Activated T-cell treated with anti-CD3 and anti-CD28 coated beads, Interleukin-2, amount 50 U/mL, for 24 hours (primary cell): ENCODE data around the gene CLEC2D.
"Not testable (repeated sequence)": the region's sequence is repeated elsewhere in the genome, so short reads cannot be mapped to it uniquely, and the experiment has no call there.

Experiments used
- DNase-seq: peaks from one replicate; pipeline ENCODE4 v3.0.0-alpha.2; 2020
- H3K27ac Mint-ChIP-seq: 2 replicates; pipeline ENCODE4 v1.8.0; 2020; ENCODE audit warnings: mild to moderate bottlenecking, mixed read lengths
- H3K27me3 Mint-ChIP-seq: 2 replicates; pipeline ENCODE4 v1.8.0; 2020; ENCODE audit warnings: mixed read lengths
- H3K36me3 Mint-ChIP-seq: 2 replicates; pipeline ENCODE4 v1.8.0; 2020; ENCODE audit warnings: low read depth, mixed read lengths
- H3K4me1 Mint-ChIP-seq: 2 replicates; pipeline ENCODE4 v1.8.0; 2020; ENCODE audit warnings: low read depth, mixed read lengths
- H3K4me3 Mint-ChIP-seq: 2 replicates; pipeline ENCODE4 v1.8.0; 2020; ENCODE audit warnings: mild to moderate bottlenecking, moderate library complexity, mixed read lengths
- H3K9me3 Mint-ChIP-seq: 2 replicates; pipeline ENCODE4 v1.8.0; 2020; ENCODE audit warnings: mixed read lengths

CLEC2D gene

DNA sequence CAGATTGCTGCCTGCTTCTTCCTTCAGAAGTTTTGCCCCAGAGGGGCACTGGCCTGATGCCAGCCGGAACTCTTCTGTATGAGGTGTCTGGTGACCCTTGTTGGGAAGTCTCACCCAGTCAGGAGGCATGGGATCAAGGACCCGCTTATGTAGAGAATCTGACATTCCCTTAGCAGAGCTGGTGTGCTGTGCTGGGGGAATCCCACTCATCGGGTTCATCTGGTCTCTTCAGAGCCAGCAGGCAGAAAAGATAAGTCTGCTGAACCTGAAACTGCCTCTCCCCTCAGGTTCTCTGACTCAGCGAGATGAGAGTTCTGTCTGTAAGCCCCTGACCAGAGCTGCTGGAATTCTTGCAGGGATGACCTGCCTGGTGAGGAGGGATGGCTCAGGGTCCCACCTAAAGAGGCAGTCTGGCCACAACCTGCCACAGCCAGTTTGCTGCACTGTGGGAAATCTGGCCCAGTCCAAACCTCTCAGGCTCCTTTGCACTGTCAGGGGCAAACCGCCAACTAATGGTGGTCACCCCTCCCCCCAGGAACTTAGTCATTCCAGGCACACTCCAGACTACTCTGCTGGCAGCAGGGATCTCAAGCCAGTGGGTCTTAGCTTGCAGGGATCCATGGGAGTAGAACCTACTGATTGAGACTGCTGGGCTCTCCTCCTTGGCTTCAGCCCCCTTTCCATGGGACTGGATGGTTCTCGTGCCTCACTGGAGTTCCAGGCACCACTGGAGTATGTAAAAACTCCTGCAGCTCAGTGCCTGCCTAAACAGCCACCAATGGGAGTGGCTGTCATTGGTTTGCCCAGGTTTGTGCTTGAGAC is 4.1 kb downstream of the CLEC2D start:
- Mint-ChIP-seq H3K27ac (peak overlapping the region; percentile 97), H3K4me1 (peaks cover 59% of the 10 kb centered on the region), H3K27me3 (no peaks in the 10 kb centered on the region), H3K36me3 (peaks cover 98% of the 10 kb centered on the region), H3K9me3 (no peaks in the 10 kb centered on the region), H3K4me3 (peak overlapping the region; percentile 87)
- DNase-seq = peak; percentile 85

DNA sequence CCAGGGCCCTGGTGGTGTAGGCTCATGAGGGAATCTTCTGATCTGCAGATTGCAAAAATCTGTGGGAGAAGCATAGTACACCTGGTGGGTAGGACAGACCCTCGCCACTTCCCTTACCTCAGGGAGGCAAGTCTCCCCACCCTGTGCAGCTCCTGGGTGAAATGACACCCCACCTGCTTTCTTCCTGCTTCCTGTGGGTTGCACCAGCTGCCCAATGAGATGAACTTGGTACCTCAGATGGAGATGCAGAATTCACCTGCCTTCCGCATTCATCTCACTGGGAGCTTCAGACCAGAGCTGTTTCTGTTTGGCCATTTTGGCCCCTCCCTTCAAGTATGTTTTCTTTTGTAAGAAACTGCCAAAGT is 4.7 kb downstream of the CLEC2D start:
- peaks cover 98% of the 10 kb centered on the region for H3K36me3 Mint-ChIP-seq
- peak; percentile 69 for DNase-seq
- H3K9me3 Mint-ChIP-seq = no peaks in the 10 kb centered on the region
- peak overlapping the region; percentile 87 for H3K4me3 Mint-ChIP-seq
- peak overlapping the region; percentile 97 for H3K27ac Mint-ChIP-seq
- H3K27me3 Mint-ChIP-seq = no peaks in the 10 kb centered on the region
- H3K4me1 Mint-ChIP-seq = peaks cover 59% of the 10 kb centered on the region

DNA sequence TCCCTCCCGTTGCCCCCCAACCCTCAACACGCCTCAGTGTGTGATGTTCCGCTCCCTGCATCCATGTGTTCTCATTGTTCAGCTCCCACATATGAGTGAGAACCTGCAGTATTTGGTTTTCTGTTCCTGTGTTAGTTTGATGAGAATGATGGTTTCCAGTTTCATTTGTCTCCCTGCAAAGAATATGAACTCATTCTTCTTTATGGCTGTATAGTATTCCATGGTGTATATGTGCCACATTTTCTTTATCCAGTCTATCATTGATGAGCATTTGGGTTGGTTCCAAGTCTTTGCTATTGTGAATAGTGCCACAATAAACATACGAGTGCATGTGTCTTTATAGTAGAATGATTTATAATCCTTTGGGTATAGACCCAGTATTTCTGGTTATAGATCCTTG is 13.0 kb downstream of the CLEC2D start:
- Mint-ChIP-seq H3K36me3 (peaks cover 98% of the 10 kb centered on the region), H3K4me3 (peak overlapping the region; percentile 30), H3K9me3 (peaks cover 27% of the 10 kb centered on the region), H3K4me1 (peaks cover 82% of the 10 kb centered on the region), H3K27ac (peak overlapping the region; percentile 74)
- not testable (repeated sequence) for DNase-seq, H3K27me3 Mint-ChIP-seq

DNA sequence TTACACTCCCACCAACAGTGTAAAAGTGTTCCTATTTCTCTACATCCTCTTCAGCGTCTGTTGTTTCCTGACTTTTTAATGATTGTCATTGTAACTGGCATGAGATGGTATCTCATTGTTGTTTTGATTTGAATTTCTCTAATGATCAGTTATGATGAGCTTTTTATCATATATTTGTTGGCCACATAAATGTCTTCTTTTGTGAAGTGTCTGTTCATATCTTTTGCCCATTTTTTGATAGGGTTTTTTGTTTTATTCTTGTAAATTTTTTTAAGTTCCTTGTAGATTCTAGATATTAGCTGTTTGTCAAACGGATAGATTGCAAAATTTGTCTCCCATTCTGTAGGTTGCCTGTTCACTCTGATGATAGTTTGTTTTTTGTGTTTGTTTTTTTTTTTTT is 13.4 kb downstream of the CLEC2D start:
- Mint-ChIP-seq H3K27ac (peak overlapping the region; percentile 74), H3K36me3 (peaks cover 97% of the 10 kb centered on the region), H3K9me3 (peaks cover 27% of the 10 kb centered on the region), H3K4me3 (peak overlapping the region; percentile 30), H3K4me1 (peaks cover 82% of the 10 kb centered on the region)
- DNase-seq, H3K27me3 Mint-ChIP-seq: not testable (repeated sequence)

DNA sequence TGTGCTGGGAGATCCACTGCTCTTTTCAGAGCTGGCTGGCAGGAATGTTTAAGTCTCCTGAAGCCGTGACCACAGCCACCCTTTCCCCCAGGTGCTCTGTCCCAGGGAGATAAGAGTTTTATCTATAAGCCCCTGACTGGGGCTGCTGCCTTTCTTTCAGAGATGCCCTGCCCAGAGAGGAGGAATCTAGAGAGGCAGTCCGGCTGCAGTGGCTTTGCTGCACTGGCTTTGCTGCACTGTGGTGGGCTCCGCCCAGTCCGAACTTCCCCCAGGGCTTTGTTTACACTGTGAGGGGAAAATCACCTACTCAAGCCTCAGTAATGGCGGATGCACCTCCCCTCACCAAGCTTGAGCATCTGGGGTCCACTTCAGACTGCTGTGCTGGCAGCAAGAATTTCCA is 15.9 kb downstream of the CLEC2D start:
- Mint-ChIP-seq H3K9me3 (peaks cover 31% of the 10 kb centered on the region), H3K4me1 (peaks cover 78% of the 10 kb centered on the region), H3K4me3 (peak overlapping the region; percentile 18), H3K36me3 (peaks cover 97% of the 10 kb centered on the region), H3K27ac (peak overlapping the region; percentile 88)
- not testable (repeated sequence) for H3K27me3 Mint-ChIP-seq
- peak; percentile 34 for DNase-seq

DNA sequence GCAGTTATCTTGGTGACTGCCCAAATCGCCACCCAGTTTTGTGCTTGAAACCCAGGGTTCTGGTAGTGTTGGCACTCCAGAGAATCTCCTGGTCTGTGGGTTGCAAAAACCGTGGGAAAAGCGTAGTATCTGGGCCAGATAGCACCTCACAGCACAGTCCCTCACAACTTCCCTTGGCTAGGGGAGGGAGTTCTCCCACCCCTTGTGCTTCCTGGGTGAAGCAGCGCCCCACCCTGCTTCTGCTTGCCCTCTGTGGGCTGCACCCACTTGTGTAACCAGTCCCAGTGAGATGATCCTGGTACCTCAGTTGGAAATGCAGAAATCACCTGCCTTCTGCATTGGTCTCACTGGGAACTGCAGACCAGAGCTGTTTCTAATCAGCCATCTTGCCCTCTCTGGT is 16.4 kb downstream of the CLEC2D start:
- H3K9me3 Mint-ChIP-seq = peaks cover 30% of the 10 kb centered on the region
- no peaks in the 10 kb centered on the region for H3K27me3 Mint-ChIP-seq
- peak overlapping the region; percentile 18 for H3K4me3 Mint-ChIP-seq
- peak overlapping the region; percentile 88 for H3K27ac Mint-ChIP-seq
- peaks cover 74% of the 10 kb centered on the region for H3K4me1 Mint-ChIP-seq
- DNase-seq = no peak
- peaks cover 97% of the 10 kb centered on the region for H3K36me3 Mint-ChIP-seq

DNA sequence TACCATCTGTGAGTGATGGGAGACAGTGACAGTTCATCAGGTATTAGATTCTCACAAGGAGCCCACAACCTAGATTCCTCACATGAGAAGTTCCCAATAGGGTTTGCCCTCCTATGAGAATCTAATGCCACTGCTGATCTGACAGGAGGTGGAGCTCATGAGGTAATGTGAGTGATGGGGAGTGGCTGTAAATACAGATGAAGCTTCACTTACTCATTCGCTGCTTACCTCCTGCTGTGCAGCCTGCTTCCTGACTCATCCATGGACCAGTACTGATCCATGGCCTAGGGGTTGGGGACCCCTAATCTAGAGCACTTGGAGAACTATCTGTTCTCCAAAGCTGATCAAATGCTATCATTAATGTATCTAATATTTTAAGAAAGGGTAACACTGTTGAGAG is 17.7 kb downstream of the CLEC2D start:
- H3K9me3 Mint-ChIP-seq = peaks cover 30% of the 10 kb centered on the region

DNA sequence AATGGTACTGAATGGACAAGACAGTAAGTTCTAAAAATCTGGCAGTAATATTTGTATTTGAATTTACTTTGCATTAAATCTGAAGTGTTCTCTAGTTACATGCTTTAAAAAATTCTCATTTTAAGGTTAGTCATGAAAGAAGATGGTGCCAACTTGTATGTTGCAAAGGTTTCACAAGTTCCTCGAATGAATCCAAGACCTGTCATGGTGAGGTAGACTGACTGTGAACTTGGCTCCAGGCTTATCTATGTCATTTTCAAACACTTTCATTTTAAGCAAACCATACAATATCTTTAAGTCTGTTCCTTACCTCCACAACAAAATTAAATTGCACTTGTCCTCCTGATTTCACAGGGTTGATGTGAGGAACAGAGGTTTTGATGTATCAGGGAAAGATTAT is 23.4 kb downstream of the CLEC2D start:
- Mint-ChIP-seq H3K4me1 (peaks cover 47% of the 10 kb centered on the region), H3K27ac (peak overlapping the region; percentile 57), H3K36me3 (peaks cover 96% of the 10 kb centered on the region), H3K4me3 (no peak overlapping the region), H3K9me3 (peaks cover 61% of the 10 kb centered on the region), H3K27me3 (no peaks in the 10 kb centered on the region)
- no peak for DNase-seq

More for the DNA sequence above, 17.7 kb downstream of the CLEC2D start:
- Mint-ChIP-seq H3K27me3 (no peaks in the 10 kb centered on the region), H3K4me3 (no peak overlapping the region), H3K4me1 (peaks cover 68% of the 10 kb centered on the region), H3K27ac (peak overlapping the region; percentile 71), H3K36me3 (peaks cover 96% of the 10 kb centered on the region)
- peak; percentile 32 for DNase-seq

DNA sequence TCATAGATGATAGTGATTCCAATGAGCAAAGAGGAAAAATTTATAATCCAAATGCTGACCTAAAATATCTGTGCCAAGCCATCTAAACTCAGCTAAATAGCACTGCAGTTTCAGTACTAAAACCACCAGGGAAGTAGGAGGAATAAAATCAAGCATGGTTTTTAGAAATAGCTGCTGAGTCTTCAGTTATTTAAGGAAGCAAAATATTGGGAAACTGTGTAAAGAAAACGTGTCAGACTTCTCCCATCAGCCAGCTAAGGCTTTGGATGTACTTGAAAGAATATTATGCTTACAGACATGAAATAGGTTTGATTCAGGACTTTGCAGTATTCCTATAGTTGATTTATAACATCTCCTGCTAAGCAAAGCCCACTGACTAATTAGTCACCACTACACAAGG is 24.7 kb downstream of the CLEC2D start:
- peaks cover 62% of the 10 kb centered on the region for H3K9me3 Mint-ChIP-seq
- no peak overlapping the region for H3K4me3 Mint-ChIP-seq
- peaks cover 50% of the 10 kb centered on the region for H3K4me1 Mint-ChIP-seq
- H3K27me3 Mint-ChIP-seq = no peaks in the 10 kb centered on the region
- no peak for DNase-seq
- no peak overlapping the region for H3K27ac Mint-ChIP-seq
- H3K36me3 Mint-ChIP-seq = peaks cover 87% of the 10 kb centered on the region

DNA sequence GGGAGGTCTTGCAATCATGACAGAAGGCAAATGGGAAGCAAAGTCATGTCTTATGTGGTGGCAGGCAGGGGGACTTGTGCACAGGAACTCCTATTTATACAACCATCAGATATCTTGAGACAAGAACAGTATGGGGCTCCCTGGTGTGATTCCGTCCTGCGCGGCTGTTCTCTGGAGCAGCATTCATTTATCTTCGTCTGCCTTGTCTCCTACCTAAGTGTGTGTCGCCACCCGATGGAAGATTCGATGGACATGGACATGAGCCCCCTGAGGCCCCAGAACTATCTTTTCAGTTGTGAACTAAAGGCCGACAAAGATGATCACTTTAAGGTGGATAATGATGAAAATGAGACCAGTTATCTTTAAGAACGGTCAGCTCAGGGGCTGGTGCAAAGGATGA is 25.6 kb downstream of the CLEC2D start:
- not testable (repeated sequence) for H3K27me3 Mint-ChIP-seq, DNase-seq, H3K4me3 Mint-ChIP-seq
- H3K36me3 Mint-ChIP-seq = peaks cover 78% of the 10 kb centered on the region
- peaks cover 56% of the 10 kb centered on the region for H3K9me3 Mint-ChIP-seq
- peaks cover 52% of the 10 kb centered on the region for H3K4me1 Mint-ChIP-seq
- peak overlapping the region; percentile 83 for H3K27ac Mint-ChIP-seq

DNA sequence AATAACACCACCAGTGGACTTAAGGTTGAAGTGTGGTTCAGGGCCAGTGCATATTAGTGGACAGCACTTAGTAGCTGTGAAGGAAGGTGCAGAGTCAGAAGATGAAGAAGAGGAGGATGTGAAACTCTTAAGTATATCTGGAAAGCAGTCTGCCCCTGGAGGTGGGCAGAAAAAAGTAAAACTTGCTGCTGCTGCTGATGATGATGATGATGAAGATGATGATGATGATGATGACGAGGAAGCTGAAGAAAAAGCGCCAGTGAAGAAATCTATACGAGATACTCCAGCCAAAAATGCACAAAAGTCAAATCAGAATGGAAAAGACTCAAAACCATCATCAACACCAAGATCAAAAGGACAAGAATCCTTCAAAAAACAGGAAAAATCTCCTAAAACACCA is 26.1 kb downstream of the CLEC2D start:
- H3K27ac Mint-ChIP-seq = peak overlapping the region; percentile 83
- DNase-seq, H3K27me3 Mint-ChIP-seq, H3K4me3 Mint-ChIP-seq: not testable (repeated sequence)
- H3K4me1 Mint-ChIP-seq = peaks cover 57% of the 10 kb centered on the region
- H3K36me3 Mint-ChIP-seq = peaks cover 74% of the 10 kb centered on the region
- H3K9me3 Mint-ChIP-seq = peaks cover 56% of the 10 kb centered on the region

DNA sequence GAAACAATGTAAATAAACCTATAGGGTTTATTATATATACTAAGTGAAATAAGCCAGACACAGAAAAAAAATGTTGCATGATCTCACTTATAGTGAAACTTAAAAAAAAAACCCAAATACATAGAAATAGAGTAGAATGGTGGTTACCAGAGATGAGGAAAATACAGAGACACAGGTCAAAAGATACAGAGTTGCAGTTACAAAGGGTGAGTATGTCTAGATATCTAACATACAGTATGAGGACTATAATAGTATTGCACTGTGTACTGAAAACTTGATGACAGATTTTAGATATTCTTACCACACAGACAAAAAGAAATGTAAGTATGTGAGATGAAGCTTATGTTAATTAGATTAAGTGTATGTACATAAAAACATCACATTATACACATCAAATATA is 28.1 kb downstream of the CLEC2D start:
- H3K4me1 Mint-ChIP-seq = peaks cover 73% of the 10 kb centered on the region
- no peak for DNase-seq
- H3K27ac Mint-ChIP-seq = no peak overlapping the region
- H3K27me3 Mint-ChIP-seq = no peaks in the 10 kb centered on the region
- H3K9me3 Mint-ChIP-seq = peaks cover 45% of the 10 kb centered on the region
- no peak overlapping the region for H3K4me3 Mint-ChIP-seq
- peaks cover 56% of the 10 kb centered on the region for H3K36me3 Mint-ChIP-seq

DNA sequence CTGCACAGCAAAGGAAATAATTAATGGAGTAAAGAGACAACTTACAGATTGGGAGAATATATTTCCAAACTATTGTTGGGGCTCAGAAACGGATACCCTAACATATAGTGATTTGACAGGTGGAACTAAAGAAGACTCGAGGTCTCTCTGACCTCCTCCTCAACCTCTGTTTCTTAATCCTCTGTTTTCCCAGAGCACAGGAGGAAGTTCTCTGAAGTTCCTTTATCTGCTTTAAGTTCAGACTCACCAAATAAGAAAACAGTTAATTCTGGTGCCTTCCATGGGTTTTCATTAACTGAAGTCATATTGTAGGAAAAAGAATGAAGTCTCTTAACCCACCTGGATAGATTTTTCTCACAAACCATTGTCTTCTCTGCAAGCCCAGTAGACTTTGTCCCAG is 29.2 kb downstream of the CLEC2D start:
- Mint-ChIP-seq H3K27me3 (no peaks in the 10 kb centered on the region), H3K36me3 (peaks cover 45% of the 10 kb centered on the region), H3K9me3 (peaks cover 40% of the 10 kb centered on the region), H3K27ac (peak overlapping the region; percentile 47), H3K4me3 (no peak overlapping the region), H3K4me1 (peaks cover 74% of the 10 kb centered on the region)
- no peak for DNase-seq

DNA sequence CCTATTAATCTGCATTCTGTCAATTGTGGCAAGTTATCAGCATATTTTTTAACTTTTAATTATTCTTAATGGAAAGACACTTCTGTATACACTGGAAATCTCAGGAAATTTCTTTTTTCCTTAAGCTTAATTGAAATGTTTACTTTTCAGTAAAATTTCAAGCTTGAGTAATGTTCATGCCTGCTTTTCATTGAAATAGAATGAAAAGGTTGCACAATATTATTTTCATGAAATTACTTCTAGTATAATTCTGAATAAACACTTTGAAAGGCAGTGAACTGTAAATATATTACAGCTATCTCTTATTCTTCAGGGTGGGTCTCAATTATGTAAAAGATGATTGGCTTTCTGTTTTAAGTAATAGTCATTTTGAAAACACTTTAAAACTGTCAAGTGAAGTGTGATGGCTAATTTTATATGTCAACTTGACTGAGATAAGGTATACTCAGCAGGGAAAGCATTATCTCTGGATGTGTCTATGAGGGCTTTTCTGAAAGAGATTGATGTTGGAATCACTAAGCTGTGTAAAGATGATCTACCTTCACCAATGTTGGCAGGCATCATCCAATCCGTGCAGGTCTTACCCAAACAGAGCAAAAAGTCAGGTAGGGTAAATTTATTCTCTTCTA is 29.9 kb downstream of the CLEC2D start:
- Mint-ChIP-seq H3K4me3 (no peak overlapping the region), H3K4me1 (peaks cover 73% of the 10 kb centered on the region), H3K9me3 (peaks cover 39% of the 10 kb centered on the region), H3K36me3 (peaks cover 38% of the 10 kb centered on the region), H3K27ac (peak overlapping the region; percentile 36), H3K27me3 (no peaks in the 10 kb centered on the region)
- no peak for DNase-seq

DNA sequence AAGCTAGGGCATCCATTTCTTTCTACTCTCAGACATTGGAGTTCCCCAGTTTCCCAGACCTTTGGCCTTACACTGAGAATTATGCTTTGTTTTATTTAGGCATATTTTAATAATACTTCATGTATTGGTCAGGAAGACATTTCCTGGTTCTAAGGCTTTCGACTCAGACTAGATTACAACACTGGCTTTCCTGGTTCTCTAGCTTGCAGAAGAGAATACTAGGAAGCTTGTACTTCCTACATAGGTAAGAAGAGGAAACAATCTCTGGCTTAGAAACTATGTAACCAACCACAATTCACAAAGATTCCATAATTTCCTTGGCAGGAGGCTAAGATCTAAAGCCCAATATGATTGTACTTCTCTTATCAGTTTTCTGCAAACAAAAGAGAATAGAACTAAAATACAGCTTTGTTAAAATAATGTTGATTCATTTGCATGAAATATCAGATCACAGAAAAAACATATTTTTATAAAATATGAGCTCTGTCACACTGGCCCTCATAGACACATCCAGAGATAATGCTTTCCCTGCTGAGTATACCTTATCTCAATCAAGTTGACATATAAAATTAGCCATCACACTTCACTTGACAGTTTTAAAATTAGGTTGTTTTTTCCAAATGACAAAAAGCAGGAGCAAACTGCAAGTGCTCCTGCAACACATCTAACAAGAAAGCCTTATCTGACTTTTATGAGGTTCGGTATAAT is 30.5 kb downstream of the CLEC2D start:
- peak overlapping the region; percentile 2 for H3K27ac Mint-ChIP-seq
- H3K9me3 Mint-ChIP-seq = peaks cover 35% of the 10 kb centered on the region
- H3K4me3 Mint-ChIP-seq = no peak overlapping the region
- H3K4me1 Mint-ChIP-seq = peaks cover 72% of the 10 kb centered on the region
- H3K36me3 Mint-ChIP-seq = peaks cover 34% of the 10 kb centered on the region
- no peaks in the 10 kb centered on the region for H3K27me3 Mint-ChIP-seq
- no peak for DNase-seq
